GM20000 (cell line): ENCODE data around the gene ADGRL3.

ENCODE experiments used
- DNase-seq: peaks from one replicate; pipeline ENCODE4 v3.0.0; 2012; ENCODE audit warnings: low spot score
- TF ChIP-seq, protein P1 (sequence below): IDR thresholded peaks from 2 replicates; pipeline ENCODE4 v1.5.1; 2012; ENCODE audit warnings: mild to moderate bottlenecking, control low read depth; ENCODE audit errors: extremely low read depth, missing control alignments

The ADGRL3 gene

DNA sequence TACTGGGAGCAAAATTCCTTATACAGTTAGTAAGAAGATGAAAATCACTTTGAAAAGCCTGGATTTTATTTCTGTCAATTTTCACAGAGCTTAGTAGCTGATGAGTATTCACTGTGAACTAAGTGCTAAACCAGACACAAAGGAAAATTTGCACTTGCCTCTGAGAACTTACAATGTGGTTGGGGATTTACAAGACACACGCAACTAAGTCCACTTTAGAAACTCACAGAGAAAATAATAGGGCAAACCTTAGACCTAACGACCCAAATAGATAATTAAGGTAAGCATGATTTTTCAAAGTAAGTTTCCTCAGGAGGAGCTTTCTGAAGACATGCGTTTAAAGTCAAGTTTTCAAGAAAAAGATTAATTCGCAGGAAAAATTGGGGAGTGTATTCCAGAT lies 708.9 kb downstream of the ADGRL3 start:
- no peak for DNase-seq
- TF ChIP-seq, protein P1, sequence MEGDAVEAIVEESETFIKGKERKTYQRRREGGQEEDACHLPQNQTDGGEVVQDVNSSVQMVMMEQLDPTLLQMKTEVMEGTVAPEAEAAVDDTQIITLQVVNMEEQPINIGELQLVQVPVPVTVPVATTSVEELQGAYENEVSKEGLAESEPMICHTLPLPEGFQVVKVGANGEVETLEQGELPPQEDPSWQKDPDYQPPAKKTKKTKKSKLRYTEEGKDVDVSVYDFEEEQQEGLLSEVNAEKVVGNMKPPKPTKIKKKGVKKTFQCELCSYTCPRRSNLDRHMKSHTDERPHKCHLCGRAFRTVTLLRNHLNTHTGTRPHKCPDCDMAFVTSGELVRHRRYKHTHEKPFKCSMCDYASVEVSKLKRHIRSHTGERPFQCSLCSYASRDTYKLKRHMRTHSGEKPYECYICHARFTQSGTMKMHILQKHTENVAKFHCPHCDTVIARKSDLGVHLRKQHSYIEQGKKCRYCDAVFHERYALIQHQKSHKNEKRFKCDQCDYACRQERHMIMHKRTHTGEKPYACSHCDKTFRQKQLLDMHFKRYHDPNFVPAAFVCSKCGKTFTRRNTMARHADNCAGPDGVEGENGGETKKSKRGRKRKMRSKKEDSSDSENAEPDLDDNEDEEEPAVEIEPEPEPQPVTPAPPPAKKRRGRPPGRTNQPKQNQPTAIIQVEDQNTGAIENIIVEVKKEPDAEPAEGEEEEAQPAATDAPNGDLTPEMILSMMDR = no peak

DNA sequence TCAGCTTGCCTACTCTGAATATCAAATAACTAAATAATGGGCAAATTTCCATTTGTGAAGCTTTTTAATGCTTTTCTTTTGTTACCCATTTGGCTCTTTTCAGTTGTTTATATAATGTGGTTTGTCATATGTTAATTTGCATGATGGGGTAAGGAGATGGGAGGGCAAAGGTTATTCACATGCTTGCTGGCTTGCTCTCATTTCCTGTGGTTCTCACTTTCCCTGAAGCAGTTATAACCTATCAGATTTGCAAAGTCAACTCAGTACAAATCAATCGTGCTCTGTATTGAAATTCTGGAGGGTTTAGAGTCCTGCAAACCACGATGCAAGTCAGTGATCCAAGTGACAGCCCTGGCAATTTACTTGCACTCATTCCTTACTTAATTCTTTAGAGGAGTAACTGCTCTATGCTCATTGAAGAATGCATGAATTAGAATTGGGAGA lies 711.2 kb downstream of the ADGRL3 start:
- no peak for DNase-seq
- TF ChIP-seq, protein P1 = no peak

GRCh38 chr4:61913619-61914018 lies 713.5 kb downstream of the ADGRL3 start:
- TF ChIP-seq, protein P1 = no peak
- DNase-seq = no peak

- DNase-seq = no peak
Observed at GRCh38 chr4:61915501-61915900, 715.4 kb downstream of the ADGRL3 start.

GRCh38 chr4:61918507-61918906 lies 718.4 kb downstream of the ADGRL3 start:
- no peak for DNase-seq
- TF ChIP-seq, protein P1 = no peak

More at GRCh38 chr4:61915501-61915900, 715.4 kb downstream of the ADGRL3 start:
- TF ChIP-seq, protein P1 = no peak

GRCh38 chr4:61918987-61919386 lies 718.9 kb downstream of the ADGRL3 start:
- TF ChIP-seq, protein P1 = no peak
- no peak for DNase-seq

- TF ChIP-seq, protein P1 = no peak
- no peak for DNase-seq
Observed at GRCh38 chr4:61919561-61919960, 719.4 kb downstream of the ADGRL3 start.

- no peak for DNase-seq
Observed at GRCh38 chr4:61921920-61922319, 721.8 kb downstream of the ADGRL3 start.

More at GRCh38 chr4:61921920-61922319, 721.8 kb downstream of the ADGRL3 start:
- TF ChIP-seq, protein P1 = no peak
